ENCODE data around the gene SCAF8.

SCAF8 gene

GRCh38 chr6:154791556-154792317, 58.5 kb downstream of the SCAF8 start:
- H3K18ac ChIP-seq (ENCODE audit: low read length) = no peak overlapping the region
- H3K4me2 ChIP-seq (ENCODE audit: low read length) = no peak overlapping the region
- H3K27ac ChIP-seq (ENCODE audit: low read depth, low read length) = no peak overlapping the region
- H3K27me3 ChIP-seq (ENCODE audit: insufficient read depth, low read length, poor library complexity) = no peaks in the 10 kb centered on the region
- H3K56ac ChIP-seq (ENCODE audit: low read length) = no peak overlapping the region
- H3K79me2 ChIP-seq (ENCODE audit: control insufficient read depth, insufficient read depth, low read length) = no peaks in the 10 kb centered on the region
- H3K4ac ChIP-seq (ENCODE audit: low read depth, low read length) = no peak overlapping the region
- no peak overlapping the region for H3K4me3 ChIP-seq (ENCODE audit: low read length)
- no CpG with 5 or more reads among the region's 5 CpGs for WGBS (ENCODE audit: extremely low coverage, insufficient coverage, low lambda C conversion rate)
- no peak overlapping the region for H2BK5ac ChIP-seq (ENCODE audit: low read length)
- H4K5ac ChIP-seq (ENCODE audit: low read length) = no peak overlapping the region
- H2BK120ac ChIP-seq (ENCODE audit: low read depth, low read length) = no peak overlapping the region
- no peak overlapping the region for H3K9ac ChIP-seq (ENCODE audit: low read length)
- no peaks in the 10 kb centered on the region for H3K36me3 ChIP-seq (ENCODE audit: control insufficient read depth, insufficient read depth, low read length)
- H4K8ac ChIP-seq (ENCODE audit: low read depth, low read length) = no peak overlapping the region
- no peaks in the 10 kb centered on the region for H3K4me1 ChIP-seq (ENCODE audit: control insufficient read depth, low read depth, low read length)
- no peak overlapping the region for H2BK15ac ChIP-seq (replicated peaks; ENCODE audit: low read depth)
- H3K23ac ChIP-seq (ENCODE audit: low read length) = no peak overlapping the region
- no peak overlapping the region for H2AK5ac ChIP-seq (ENCODE audit: low read length)
- DNase-seq = no peak
- no peaks in the 10 kb centered on the region for H3K79me1 ChIP-seq (ENCODE audit: low read length)

- no peak overlapping the region for H3K27ac ChIP-seq (ENCODE audit: low read depth, low read length)
- H3K79me2 ChIP-seq (ENCODE audit: control insufficient read depth, insufficient read depth, low read length) = no peaks in the 10 kb centered on the region
- H3K27me3 ChIP-seq (ENCODE audit: insufficient read depth, low read length, poor library complexity) = no peaks in the 10 kb centered on the region
- no peak overlapping the region for H2BK120ac ChIP-seq (ENCODE audit: low read depth, low read length)
- H3K4me3 ChIP-seq (ENCODE audit: low read length) = no peak overlapping the region
- no peak overlapping the region for H3K4ac ChIP-seq (ENCODE audit: low read depth, low read length)
- no peak overlapping the region for H3K18ac ChIP-seq (ENCODE audit: low read length)
- H2AK5ac ChIP-seq (ENCODE audit: low read length) = no peak overlapping the region
- no peak overlapping the region for H3K23ac ChIP-seq (ENCODE audit: low read length)
- no peak overlapping the region for H3K56ac ChIP-seq (ENCODE audit: low read length)
- no peak overlapping the region for H2BK15ac ChIP-seq (replicated peaks; ENCODE audit: low read depth)
- no CpG with 5 or more reads among the region's 4 CpGs for WGBS (ENCODE audit: extremely low coverage, insufficient coverage, low lambda C conversion rate)
- no peak overlapping the region for H2BK5ac ChIP-seq (ENCODE audit: low read length)
- no peak overlapping the region for H3K4me2 ChIP-seq (ENCODE audit: low read length)
- H3K4me1 ChIP-seq (ENCODE audit: control insufficient read depth, low read depth, low read length) = no peaks in the 10 kb centered on the region
- no peaks in the 10 kb centered on the region for H3K36me3 ChIP-seq (ENCODE audit: control insufficient read depth, insufficient read depth, low read length)
- no peak overlapping the region for H3K9ac ChIP-seq (ENCODE audit: low read length)
- no peak for DNase-seq
- H4K8ac ChIP-seq (ENCODE audit: low read depth, low read length) = no peak overlapping the region
- H4K5ac ChIP-seq (ENCODE audit: low read length) = no peak overlapping the region
- no peaks in the 10 kb centered on the region for H3K79me1 ChIP-seq (ENCODE audit: low read length)
These were observed 59.1 kb downstream of the SCAF8 start for GRCh38 chr6:154792325-154792724.

- H2AK5ac ChIP-seq (ENCODE audit: low read length) = no peak overlapping the region
- H2BK15ac ChIP-seq (replicated peaks; ENCODE audit: low read depth) = no peak overlapping the region
- no peaks in the 10 kb centered on the region for H3K79me2 ChIP-seq (ENCODE audit: control insufficient read depth, insufficient read depth, low read length)
- no peak overlapping the region for H3K23ac ChIP-seq (ENCODE audit: low read length)
- H4K8ac ChIP-seq (ENCODE audit: low read depth, low read length) = no peak overlapping the region
- no peak for DNase-seq
- no peak overlapping the region for H3K4me2 ChIP-seq (ENCODE audit: low read length)
- H3K18ac ChIP-seq (ENCODE audit: low read length) = no peak overlapping the region
- H4K5ac ChIP-seq (ENCODE audit: low read length) = no peak overlapping the region
- H3K4me3 ChIP-seq (ENCODE audit: low read length) = no peak overlapping the region
- H3K56ac ChIP-seq (ENCODE audit: low read length) = no peak overlapping the region
- H2BK120ac ChIP-seq (ENCODE audit: low read depth, low read length) = no peak overlapping the region
- H2BK5ac ChIP-seq (ENCODE audit: low read length) = no peak overlapping the region
- H3K79me1 ChIP-seq (ENCODE audit: low read length) = no peaks in the 10 kb centered on the region
- 100% methylated on average over 1 of the region's 3 CpGs for WGBS (ENCODE audit: extremely low coverage, insufficient coverage, low lambda C conversion rate)
- H3K27me3 ChIP-seq (ENCODE audit: insufficient read depth, low read length, poor library complexity) = no peaks in the 10 kb centered on the region
- no peak overlapping the region for H3K9ac ChIP-seq (ENCODE audit: low read length)
- no peak overlapping the region for H3K4ac ChIP-seq (ENCODE audit: low read depth, low read length)
- no peak overlapping the region for H3K27ac ChIP-seq (ENCODE audit: low read depth, low read length)
- no peaks in the 10 kb centered on the region for H3K36me3 ChIP-seq (ENCODE audit: control insufficient read depth, insufficient read depth, low read length)
- H3K4me1 ChIP-seq (ENCODE audit: control insufficient read depth, low read depth, low read length) = no peaks in the 10 kb centered on the region
These were observed 59.5 kb downstream of the SCAF8 start for GRCh38 chr6:154792761-154793160.

GRCh38 chr6:154796484-154796883, 63.3 kb downstream of the SCAF8 start:
- no peaks in the 10 kb centered on the region for H3K36me3 ChIP-seq (ENCODE audit: control insufficient read depth, insufficient read depth, low read length)
- H3K4me3 ChIP-seq (ENCODE audit: low read length) = no peak overlapping the region
- no peak overlapping the region for H3K9ac ChIP-seq (ENCODE audit: low read length)
- WGBS (ENCODE audit: extremely low coverage, insufficient coverage, low lambda C conversion rate) = no CpG with 5 or more reads among the region's 3 CpGs
- peak; percentile 18 for DNase-seq
- H2BK15ac ChIP-seq (replicated peaks; ENCODE audit: low read depth) = no peak overlapping the region
- H2BK5ac ChIP-seq (ENCODE audit: low read length) = no peak overlapping the region
- no peak overlapping the region for H2AK5ac ChIP-seq (ENCODE audit: low read length)
- no peaks in the 10 kb centered on the region for H3K79me2 ChIP-seq (ENCODE audit: control insufficient read depth, insufficient read depth, low read length)
- H3K27ac ChIP-seq (ENCODE audit: low read depth, low read length) = no peak overlapping the region
- no peak overlapping the region for H3K18ac ChIP-seq (ENCODE audit: low read length)
- H3K4me2 ChIP-seq (ENCODE audit: low read length) = no peak overlapping the region
- H4K5ac ChIP-seq (ENCODE audit: low read length) = no peak overlapping the region
- H3K27me3 ChIP-seq (ENCODE audit: insufficient read depth, low read length, poor library complexity) = no peaks in the 10 kb centered on the region
- H3K4ac ChIP-seq (ENCODE audit: low read depth, low read length) = no peak overlapping the region
- no peak overlapping the region for H4K8ac ChIP-seq (ENCODE audit: low read depth, low read length)
- no peak overlapping the region for H3K23ac ChIP-seq (ENCODE audit: low read length)
- H3K79me1 ChIP-seq (ENCODE audit: low read length) = peaks cover 2% of the 10 kb centered on the region
- H3K4me1 ChIP-seq (ENCODE audit: control insufficient read depth, low read depth, low read length) = no peaks in the 10 kb centered on the region
- H2BK120ac ChIP-seq (ENCODE audit: low read depth, low read length) = no peak overlapping the region
- H3K56ac ChIP-seq (ENCODE audit: low read length) = no peak overlapping the region

- Histone ChIP-seq H4K5ac (ENCODE audit: low read length) (no peak overlapping the region), H3K4ac (ENCODE audit: low read depth, low read length) (no peak overlapping the region), H3K18ac (ENCODE audit: low read length) (no peak overlapping the region), H3K36me3 (ENCODE audit: control insufficient read depth, insufficient read depth, low read length) (no peaks in the 10 kb centered on the region), H3K56ac (ENCODE audit: low read length) (no peak overlapping the region), H3K23ac (ENCODE audit: low read length) (no peak overlapping the region), H3K27ac (ENCODE audit: low read depth, low read length) (no peak overlapping the region), H3K27me3 (ENCODE audit: insufficient read depth, low read length, poor library complexity) (no peaks in the 10 kb centered on the region), H3K4me2 (ENCODE audit: low read length) (no peak overlapping the region), H2BK5ac (ENCODE audit: low read length) (no peak overlapping the region), H2BK120ac (ENCODE audit: low read depth, low read length) (no peak overlapping the region), H3K4me1 (ENCODE audit: control insufficient read depth, low read depth, low read length) (no peaks in the 10 kb centered on the region), H2AK5ac (ENCODE audit: low read length) (no peak overlapping the region), H4K8ac (ENCODE audit: low read depth, low read length) (no peak overlapping the region), H3K9ac (ENCODE audit: low read length) (no peak overlapping the region), H2BK15ac (replicated peaks; ENCODE audit: low read depth) (no peak overlapping the region), H3K4me3 (ENCODE audit: low read length) (no peak overlapping the region), H3K79me2 (ENCODE audit: control insufficient read depth, insufficient read depth, low read length) (no peaks in the 10 kb centered on the region), H3K79me1 (ENCODE audit: low read length) (peaks cover 2% of the 10 kb centered on the region)
- no peak for DNase-seq
- WGBS (ENCODE audit: extremely low coverage, insufficient coverage, low lambda C conversion rate) = 100% methylated on average over 1 of the region's 3 CpGs
These were observed 64.6 kb downstream of the SCAF8 start for GRCh38 chr6:154797857-154798256.

GRCh38 chr6:154800338-154800737, 67.1 kb downstream of the SCAF8 start:
- H3K18ac ChIP-seq (ENCODE audit: low read length) = no peak overlapping the region
- no peak for DNase-seq
- H3K27ac ChIP-seq (ENCODE audit: low read depth, low read length) = no peak overlapping the region

More at GRCh38 chr6:154800338-154800737, 67.1 kb downstream of the SCAF8 start:
- no peak overlapping the region for H2BK5ac ChIP-seq (ENCODE audit: low read length)
- no peak overlapping the region for H3K23ac ChIP-seq (ENCODE audit: low read length)
- no peaks in the 10 kb centered on the region for H3K27me3 ChIP-seq (ENCODE audit: insufficient read depth, low read length, poor library complexity)
- H3K56ac ChIP-seq (ENCODE audit: low read length) = no peak overlapping the region
- no peak overlapping the region for H3K4me2 ChIP-seq (ENCODE audit: low read length)
- no peak overlapping the region for H2BK120ac ChIP-seq (ENCODE audit: low read depth, low read length)
- H3K79me1 ChIP-seq (ENCODE audit: low read length) = peaks cover 2% of the 10 kb centered on the region
- H3K4ac ChIP-seq (ENCODE audit: low read depth, low read length) = no peak overlapping the region
- no peak overlapping the region for H4K8ac ChIP-seq (ENCODE audit: low read depth, low read length)
- H3K9ac ChIP-seq (ENCODE audit: low read length) = no peak overlapping the region
- no peak overlapping the region for H3K4me3 ChIP-seq (ENCODE audit: low read length)
- H2BK15ac ChIP-seq (replicated peaks; ENCODE audit: low read depth) = no peak overlapping the region
- no peak overlapping the region for H2AK5ac ChIP-seq (ENCODE audit: low read length)
- no peaks in the 10 kb centered on the region for H3K79me2 ChIP-seq (ENCODE audit: control insufficient read depth, insufficient read depth, low read length)
- H3K4me1 ChIP-seq (ENCODE audit: control insufficient read depth, low read depth, low read length) = no peaks in the 10 kb centered on the region
- no peak overlapping the region for H4K5ac ChIP-seq (ENCODE audit: low read length)
- H3K36me3 ChIP-seq (ENCODE audit: control insufficient read depth, insufficient read depth, low read length) = no peaks in the 10 kb centered on the region
